Ovary (tissue), 3 donors: ENCODE results near the gene CYLD.

Experiments
- POLR2A ChIP-seq: fragments of 450-650 bp; IDR thresholded peaks from one replicate; pipeline ENCODE4 v1.6.1; 2017; ENCODE audit warnings: antibody characterized with exemption, mild to moderate bottlenecking, moderate library complexity
- TF ChIP-seq, protein P1 (sequence below), 3 donors: fragments of 450-650 bp in 2 of 3; fragments of 200-600 bp in 1 of 3; IDR thresholded peaks; one replicate each; pipeline versions ENCODE4 v1.5.1 to v1.8.0; 2016 to 2022; ENCODE audit warnings: antibody characterized with exemption in 3 of 3, mild to moderate bottlenecking in 1 of 3
- donor health status: DM: no; HTN: no; CAD: no.

GRCh38 chr16:50838165-50838564, 96.3 kb downstream of the CYLD start:
- TF ChIP-seq, protein P1, sequence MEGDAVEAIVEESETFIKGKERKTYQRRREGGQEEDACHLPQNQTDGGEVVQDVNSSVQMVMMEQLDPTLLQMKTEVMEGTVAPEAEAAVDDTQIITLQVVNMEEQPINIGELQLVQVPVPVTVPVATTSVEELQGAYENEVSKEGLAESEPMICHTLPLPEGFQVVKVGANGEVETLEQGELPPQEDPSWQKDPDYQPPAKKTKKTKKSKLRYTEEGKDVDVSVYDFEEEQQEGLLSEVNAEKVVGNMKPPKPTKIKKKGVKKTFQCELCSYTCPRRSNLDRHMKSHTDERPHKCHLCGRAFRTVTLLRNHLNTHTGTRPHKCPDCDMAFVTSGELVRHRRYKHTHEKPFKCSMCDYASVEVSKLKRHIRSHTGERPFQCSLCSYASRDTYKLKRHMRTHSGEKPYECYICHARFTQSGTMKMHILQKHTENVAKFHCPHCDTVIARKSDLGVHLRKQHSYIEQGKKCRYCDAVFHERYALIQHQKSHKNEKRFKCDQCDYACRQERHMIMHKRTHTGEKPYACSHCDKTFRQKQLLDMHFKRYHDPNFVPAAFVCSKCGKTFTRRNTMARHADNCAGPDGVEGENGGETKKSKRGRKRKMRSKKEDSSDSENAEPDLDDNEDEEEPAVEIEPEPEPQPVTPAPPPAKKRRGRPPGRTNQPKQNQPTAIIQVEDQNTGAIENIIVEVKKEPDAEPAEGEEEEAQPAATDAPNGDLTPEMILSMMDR (IDR thresholded peaks at IDR 0.05) = no peak
- no peak for TF ChIP-seq POLR2A
